ENCODE measurements around the gene LRP1.
"Not testable (repeated sequence)": the region's sequence is repeated elsewhere in the genome, so short reads cannot be mapped to it uniquely, and the experiment has no call there.

The LRP1 gene

GRCh38 chr12:57112492-57113294, 15.6 kb upstream of the LRP1 start:
- DNase-seq (ENCODE audit: low spot score): no peak

GRCh38 chr12:57116580-57117281, 11.6 kb upstream of the LRP1 start:
- no peak for DNase-seq (ENCODE audit: low spot score)

- peak; percentile 56 for DNase-seq (ENCODE audit: low spot score)
These were observed 9.5 kb upstream of the LRP1 start for GRCh38 chr12:57118711-57119271.

- DNase-seq (ENCODE audit: low spot score): no peak
These were observed 8.8 kb upstream of the LRP1 start for GRCh38 chr12:57119294-57120085.

- DNase-seq (ENCODE audit: low spot score): not testable (repeated sequence)
These were observed 7.6 kb upstream of the LRP1 start for GRCh38 chr12:57120718-57121117.

- DNase-seq (ENCODE audit: low spot score): no peak
These were observed 4.5 kb upstream of the LRP1 start for GRCh38 chr12:57123813-57124212.

GRCh38 chr12:57124261-57124877, 3.9 kb upstream of the LRP1 start:
- DNase-seq (ENCODE audit: low spot score): peak; percentile 79

- no peak for DNase-seq (ENCODE audit: low spot score)
These were observed 2.2 kb upstream of the LRP1 start for GRCh38 chr12:57126061-57126460.

- no peak for DNase-seq (ENCODE audit: low spot score)
These were observed 1.7 kb upstream of the LRP1 start for GRCh38 chr12:57126561-57126960.

- no peak for DNase-seq (ENCODE audit: low spot score)
These were observed 1.1 kb upstream of the LRP1 start for GRCh38 chr12:57127101-57127725.

GRCh38 chr12:57128519-57129247, 400 bp downstream of the LRP1 start:
- no peak for DNase-seq (ENCODE audit: low spot score)

- no peak for DNase-seq (ENCODE audit: low spot score)
These were observed 1.1 kb downstream of the LRP1 start for GRCh38 chr12:57129321-57129842.

- DNase-seq (ENCODE audit: low spot score): no peak
These were observed 1.6 kb downstream of the LRP1 start for GRCh38 chr12:57129889-57130288.

- DNase-seq (ENCODE audit: low spot score): no peak
These were observed 2.7 kb downstream of the LRP1 start for GRCh38 chr12:57130941-57131340.

- no peak for DNase-seq (ENCODE audit: low spot score)
These were observed 3.8 kb downstream of the LRP1 start for GRCh38 chr12:57131896-57132744.

- no peak for DNase-seq (ENCODE audit: low spot score)
These were observed 4.8 kb downstream of the LRP1 start for GRCh38 chr12:57133013-57133569.

GRCh38 chr12:57133916-57134315, 5.6 kb downstream of the LRP1 start:
- DNase-seq (ENCODE audit: low spot score): no peak

GRCh38 chr12:57134949-57135348, 6.7 kb downstream of the LRP1 start:
- no peak for DNase-seq (ENCODE audit: low spot score)

Measured in COLO829 (cell line).